H9 (cell line): ENCODE results near the gene FUT8. TPM values are rescaled to one million over a fixed set of nuclear protein-coding genes. Genes with fewer than 3 reads are reported as not detected.

Experiments used
- DNase-seq: peaks from one replicate; pipeline ENCODE4 v3.0.0-alpha.2; 2017
- H2AFZ ChIP-seq: one replicate; pipeline ENCODE4 v1.6.1; 2013; ENCODE audit warnings: mild to moderate bottlenecking, low read length, control low read depth, moderate library complexity
- H2AK5ac ChIP-seq: 2 replicates; pipeline ENCODE4 v1.6.1; 2013; ENCODE audit warnings: low read length, control low read depth, mixed read lengths; ENCODE audit not compliant: insufficient read length
- H2BK120ac ChIP-seq: one replicate; pipeline ENCODE4 v1.6.1; 2013; ENCODE audit warnings: low read depth, mild to moderate bottlenecking, low read length, control low read depth, inconsistent platforms; ENCODE audit not compliant: poor library complexity, severe bottlenecking
- H2BK12ac ChIP-seq: 2 replicates; pipeline ENCODE4 v1.6.1; 2013; ENCODE audit warnings: low read length, control low read depth, mixed read lengths, low read depth; ENCODE audit not compliant: insufficient read length
- H2BK15ac ChIP-seq: 2 replicates; pipeline ENCODE4 v1.6.1; 2013; ENCODE audit warnings: low read depth, low read length, control low read depth
- H2BK20ac ChIP-seq: one replicate; pipeline ENCODE4 v1.6.1; 2013; ENCODE audit warnings: low read depth, mild to moderate bottlenecking, low read length, control low read depth, inconsistent platforms; ENCODE audit not compliant: poor library complexity, severe bottlenecking
- H2BK5ac ChIP-seq: 2 replicates; pipeline ENCODE4 v1.6.1; 2013; ENCODE audit warnings: low read length, control low read depth, mixed read lengths; ENCODE audit not compliant: insufficient read length
- H3K14ac ChIP-seq: 2 replicates; pipeline ENCODE4 v1.6.1; 2013; ENCODE audit warnings: low read length, control low read depth; ENCODE audit not compliant: insufficient read depth
- H3K18ac ChIP-seq: 2 replicates; pipeline ENCODE4 v1.6.1; 2013; ENCODE audit warnings: low read depth, mild to moderate bottlenecking, mixed read lengths, low read length, control low read depth; ENCODE audit not compliant: insufficient read length
- H3K23ac ChIP-seq: 2 replicates; pipeline ENCODE4 v1.6.1; 2013; ENCODE audit warnings: low read length, control low read depth, mixed read lengths, low read depth; ENCODE audit not compliant: insufficient read length
- H3K23me2 ChIP-seq: 2 replicates; pipeline ENCODE4 v1.6.1; 2013; ENCODE audit warnings: low read depth, mild to moderate bottlenecking, mixed read lengths, low read length, control low read depth; ENCODE audit not compliant: insufficient read length, poor library complexity, severe bottlenecking
- H3K27ac ChIP-seq: 2 replicates; pipeline ENCODE4 v1.5.1; 2013; ENCODE audit warnings: low read length, control low read depth, mixed read lengths, low read depth; ENCODE audit not compliant: insufficient read length
- H3K27me3 ChIP-seq: 2 replicates; pipeline ENCODE4 v1.6.1; 2013; ENCODE audit warnings: low read length, control low read depth, inconsistent platforms; ENCODE audit not compliant: insufficient read depth
- H3K4ac ChIP-seq: 2 replicates; pipeline ENCODE4 v1.6.1; 2013; ENCODE audit warnings: low read depth, mild to moderate bottlenecking, control low read depth, inconsistent platforms, low read length, moderate library complexity
- H3K4me1 ChIP-seq: 2 replicates; pipeline ENCODE4 v1.6.1; 2013; ENCODE audit warnings: low read length, control low read depth, inconsistent platforms; ENCODE audit not compliant: insufficient read depth
- H3K4me2 ChIP-seq: 2 replicates; pipeline ENCODE4 v1.6.1; 2013; ENCODE audit warnings: low read length, control low read depth, mixed read lengths; ENCODE audit not compliant: insufficient read length, insufficient read depth
- H3K56ac ChIP-seq: 2 replicates; pipeline ENCODE4 v1.6.1; 2013; ENCODE audit warnings: low read depth, mild to moderate bottlenecking, mixed read lengths, low read length, control low read depth; ENCODE audit not compliant: insufficient read length
- H3K79me1 ChIP-seq: 2 replicates; pipeline ENCODE4 v1.6.1; 2013; ENCODE audit warnings: low read depth, mild to moderate bottlenecking, moderate library complexity, low read length, control low read depth, inconsistent platforms; ENCODE audit not compliant: insufficient read depth, poor library complexity, severe bottlenecking
- H3K79me2 ChIP-seq: 2 replicates; pipeline ENCODE4 v1.6.1; 2013; ENCODE audit warnings: low read length, control low read depth, inconsistent platforms; ENCODE audit not compliant: insufficient read depth
- H3K9ac ChIP-seq: 2 replicates; pipeline ENCODE4 v1.6.1; 2013; ENCODE audit warnings: low read length, control low read depth, mixed read lengths; ENCODE audit not compliant: insufficient read length; ENCODE audit errors: extremely low read depth
- H3K9me3 ChIP-seq: one replicate; pipeline ENCODE4 v1.6.1; 2013; ENCODE audit warnings: low read depth, low read length, inconsistent platforms; ENCODE audit not compliant: control insufficient read depth
- H3T11ph ChIP-seq: one replicate; pipeline ENCODE4 v1.6.1; 2013; ENCODE audit warnings: mild to moderate bottlenecking, low read length, control low read depth, inconsistent platforms
- H4K20me1 ChIP-seq: one replicate; pipeline ENCODE4 v1.6.1; 2013; ENCODE audit not compliant: control insufficient read depth, insufficient read length, insufficient read depth
- H4K5ac ChIP-seq: 2 replicates; pipeline ENCODE4 v1.6.1; 2013; ENCODE audit warnings: low read depth, mild to moderate bottlenecking, mixed read lengths, low read length, control low read depth; ENCODE audit not compliant: insufficient read length
- H4K8ac ChIP-seq: replicated peaks from 2 replicates; pipeline ENCODE4 v1.6.1; 2013; ENCODE audit warnings: low read length, control low read depth, mixed read lengths, low read depth; ENCODE audit not compliant: insufficient read length
- H4K91ac ChIP-seq: 2 replicates; pipeline ENCODE4 v1.6.1; 2013; ENCODE audit warnings: low read depth, mild to moderate bottlenecking, moderate library complexity, mixed read lengths, low read length, control low read depth; ENCODE audit not compliant: insufficient read length
- H3K27ac Mint-ChIP-seq, 3 experiments: 2 replicates in 2 of 3; 3 replicates in 1 of 3; pipeline ENCODE4 v1.8.0; 2020 to 2021; ENCODE audit warnings: mixed read lengths in 3 of 3, mild to moderate bottlenecking in 1 of 3, moderate library complexity in 1 of 3
- H3K27me3 Mint-ChIP-seq: 2 replicates; pipeline ENCODE4 v1.8.0; 2021; ENCODE audit warnings: low read depth, mild to moderate bottlenecking, moderate library complexity, mixed read lengths
- H3K36me3 Mint-ChIP-seq, 3 experiments: 2 replicates in 2 of 3; 3 replicates in 1 of 3; pipeline ENCODE4 v1.8.0; 2020 to 2021; ENCODE audit warnings: low read depth in 3 of 3, mixed read lengths in 3 of 3; ENCODE audit not compliant: insufficient read depth in 1 of 3
- H3K4me1 Mint-ChIP-seq, 2 experiments: 2 replicates each; pipeline ENCODE4 v1.8.0; 2020; ENCODE audit warnings: mixed read lengths in 2 of 2
- H3K4me3 Mint-ChIP-seq, 2 experiments: 2 replicates in 1 of 2; 3 replicates in 1 of 2; pipeline ENCODE4 v1.8.0; 2020 to 2021; ENCODE audit warnings: mild to moderate bottlenecking in 2 of 2, mixed read lengths in 2 of 2, moderate library complexity in 1 of 2
- H3K9me3 Mint-ChIP-seq, 2 experiments: 2 replicates in 1 of 2; 3 replicates in 1 of 2; pipeline ENCODE4 v1.8.0; 2020; ENCODE audit warnings: mild to moderate bottlenecking in 2 of 2, mixed read lengths in 2 of 2, moderate library complexity in 1 of 2
- WGBS: extraction: QIAGEN DNeasy Blood & Tissue Kit; methylation state at CpG from one replicate; pipeline ENCODE4 v1.1.7; 2013; ENCODE audit warnings: missing lambda C conversion rate, low lambda C conversion rate, mixed read lengths; ENCODE audit not compliant: insufficient read length; ENCODE audit errors: extremely low coverage; 5-methylcytosine and 5-hydroxymethylcytosine counted together
- total RNA-seq: library from RNA; stranded (reverse); gene quantifications from 2 replicates; pipeline ENCODE4 v1.2.1, GENCODE V29; 2021
- TF ChIP-seq, protein P1 (sequence below): fragments of 200-600 bp; sonication (generic); conservative IDR thresholded peaks from 3 replicates; pipeline ENCODE4 v1.8.0; 2021; ENCODE audit warnings: antibody characterized with exemption, mild to moderate bottlenecking

The FUT8 gene
- total RNA-seq, 1 experiment from 2014 or later: 44.3 TPM

DNA sequence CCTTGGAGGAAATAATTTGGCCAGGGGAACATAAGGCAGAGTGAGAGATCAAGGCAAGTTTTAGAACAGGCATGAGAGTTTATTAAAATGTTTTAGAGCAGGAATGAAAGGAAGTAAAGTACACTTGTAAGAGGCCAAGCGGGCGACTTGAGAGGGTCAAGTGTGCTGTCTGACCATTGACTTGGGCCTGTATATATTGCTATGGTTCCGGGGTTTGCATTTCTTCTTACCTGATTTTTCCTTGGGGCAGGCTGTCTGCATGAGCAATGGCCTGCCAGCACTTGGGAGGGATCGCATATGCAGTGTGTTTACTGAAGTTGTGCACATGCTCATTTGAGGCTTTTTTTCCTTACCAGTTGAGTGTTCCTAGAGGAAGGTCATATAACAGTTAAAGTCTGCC is 214.8 kb downstream of the FUT8 start:
- no peak overlapping the region for H2AFZ ChIP-seq

More for the DNA sequence above, 214.8 kb downstream of the FUT8 start:
- Histone ChIP-seq H4K20me1 (no peaks in the 10 kb centered on the region), H2BK20ac (no peak overlapping the region), H2BK15ac (no peak overlapping the region), H3K4me2 (no peak overlapping the region), H3K27me3 (no peaks in the 10 kb centered on the region), H2BK120ac (no peak overlapping the region), H3K56ac (no peak overlapping the region), H4K5ac (no peak overlapping the region), H2BK5ac (no peak overlapping the region), H4K8ac (no peak overlapping the region), H3K9me3 (no peaks in the 10 kb centered on the region), H3K79me1 (no peaks in the 10 kb centered on the region), H3K9ac (no peak overlapping the region), H2BK12ac (no peak overlapping the region), H4K91ac (no peak overlapping the region), H3T11ph (no peak overlapping the region), H3K4ac (no peak overlapping the region), H3K79me2 (no peaks in the 10 kb centered on the region), H3K23me2 (no peaks in the 10 kb centered on the region), H3K23ac (no peak overlapping the region), H3K4me1 (no peaks in the 10 kb centered on the region), H2AK5ac (no peak overlapping the region), H3K14ac (no peak overlapping the region), H3K18ac (no peak overlapping the region), H3K27ac (no peak overlapping the region)
- Mint-ChIP-seq H3K9me3 (peaks cover 0 to 3% of the 10 kb centered on the region in 2 experiments; a peak in 2 of 5 replicates), H3K27me3 (no peaks in the 10 kb centered on the region), H3K4me3 (no peak overlapping the region), H3K27ac (no peak overlapping the region), H3K36me3 (peaks cover 5 to 6% (median 6%) of the 10 kb centered on the region in 3 experiments; a peak in 6 of 7 replicates), H3K4me1 (peaks cover 0 to 3% of the 10 kb centered on the region in 2 experiments; a peak in 1 of 4 replicates)
- TF ChIP-seq, protein P1, sequence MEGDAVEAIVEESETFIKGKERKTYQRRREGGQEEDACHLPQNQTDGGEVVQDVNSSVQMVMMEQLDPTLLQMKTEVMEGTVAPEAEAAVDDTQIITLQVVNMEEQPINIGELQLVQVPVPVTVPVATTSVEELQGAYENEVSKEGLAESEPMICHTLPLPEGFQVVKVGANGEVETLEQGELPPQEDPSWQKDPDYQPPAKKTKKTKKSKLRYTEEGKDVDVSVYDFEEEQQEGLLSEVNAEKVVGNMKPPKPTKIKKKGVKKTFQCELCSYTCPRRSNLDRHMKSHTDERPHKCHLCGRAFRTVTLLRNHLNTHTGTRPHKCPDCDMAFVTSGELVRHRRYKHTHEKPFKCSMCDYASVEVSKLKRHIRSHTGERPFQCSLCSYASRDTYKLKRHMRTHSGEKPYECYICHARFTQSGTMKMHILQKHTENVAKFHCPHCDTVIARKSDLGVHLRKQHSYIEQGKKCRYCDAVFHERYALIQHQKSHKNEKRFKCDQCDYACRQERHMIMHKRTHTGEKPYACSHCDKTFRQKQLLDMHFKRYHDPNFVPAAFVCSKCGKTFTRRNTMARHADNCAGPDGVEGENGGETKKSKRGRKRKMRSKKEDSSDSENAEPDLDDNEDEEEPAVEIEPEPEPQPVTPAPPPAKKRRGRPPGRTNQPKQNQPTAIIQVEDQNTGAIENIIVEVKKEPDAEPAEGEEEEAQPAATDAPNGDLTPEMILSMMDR: no peak
- no CpG with 5 or more reads among the region's 4 CpGs for WGBS
- no peak for DNase-seq
